GM21528 (cell line): ENCODE data around the gene QRFP.
"Not testable (repeated sequence)": the region's sequence is repeated elsewhere in the genome, so short reads cannot be mapped to it uniquely, and the experiment has no call there.

ENCODE experiments used
- ATAC-seq: cut with Tn5 transposase; IDR thresholded peaks from one replicate; pipeline ENCODE4 v1.9.1; 2021; ENCODE audit warnings: mild to moderate bottlenecking, moderate library complexity; ENCODE audit not compliant: unreplicated experiment, low FRiP score

The QRFP gene

DNA sequence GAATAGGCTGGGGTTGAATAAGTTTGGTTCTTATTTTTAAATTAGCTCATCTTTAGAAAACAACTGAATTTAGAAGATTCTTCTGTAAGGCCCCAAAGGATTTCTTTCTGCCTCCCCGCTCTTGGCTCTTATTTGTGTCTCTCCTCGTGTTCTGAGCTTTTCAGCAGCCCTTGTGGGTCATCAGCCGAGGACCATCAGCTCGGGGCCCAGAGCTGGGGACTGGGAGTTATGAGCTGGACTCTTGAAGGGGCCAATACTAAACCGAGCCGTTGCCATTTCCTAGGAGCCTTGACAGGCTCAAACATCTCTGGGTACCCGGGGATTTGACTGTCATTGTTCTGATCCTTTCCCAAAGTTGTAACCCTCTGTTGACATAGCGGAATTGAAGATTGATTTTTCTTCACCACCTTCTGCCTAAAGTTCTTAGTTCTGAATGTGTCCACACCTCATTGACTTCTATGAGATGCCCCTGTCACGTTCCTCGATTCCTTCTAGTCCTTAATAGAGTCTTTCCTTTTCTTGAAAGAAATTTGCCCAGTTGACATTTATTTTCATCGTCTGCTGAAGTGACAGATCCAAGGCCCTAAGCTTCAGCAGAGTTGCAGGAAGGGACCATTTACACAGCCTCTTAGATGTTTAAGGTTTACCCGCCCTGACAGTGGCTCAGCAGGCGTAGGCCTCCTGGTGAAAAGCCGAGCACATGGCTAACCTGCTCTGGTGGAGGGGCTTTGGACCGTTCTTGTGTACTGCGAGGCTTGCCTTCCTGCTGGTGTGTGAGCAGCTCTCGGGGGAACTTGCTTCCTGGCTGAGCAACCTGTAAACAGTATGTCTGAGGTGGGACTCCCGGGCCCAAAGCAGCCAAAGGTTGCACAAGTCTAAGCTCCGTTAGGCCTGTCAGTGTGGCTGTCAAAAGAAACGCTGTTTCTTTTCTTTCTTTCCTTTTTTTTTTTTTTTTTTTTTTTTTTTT, 37.6 kb downstream of the QRFP start:
- ATAC-seq = no peak

DNA sequence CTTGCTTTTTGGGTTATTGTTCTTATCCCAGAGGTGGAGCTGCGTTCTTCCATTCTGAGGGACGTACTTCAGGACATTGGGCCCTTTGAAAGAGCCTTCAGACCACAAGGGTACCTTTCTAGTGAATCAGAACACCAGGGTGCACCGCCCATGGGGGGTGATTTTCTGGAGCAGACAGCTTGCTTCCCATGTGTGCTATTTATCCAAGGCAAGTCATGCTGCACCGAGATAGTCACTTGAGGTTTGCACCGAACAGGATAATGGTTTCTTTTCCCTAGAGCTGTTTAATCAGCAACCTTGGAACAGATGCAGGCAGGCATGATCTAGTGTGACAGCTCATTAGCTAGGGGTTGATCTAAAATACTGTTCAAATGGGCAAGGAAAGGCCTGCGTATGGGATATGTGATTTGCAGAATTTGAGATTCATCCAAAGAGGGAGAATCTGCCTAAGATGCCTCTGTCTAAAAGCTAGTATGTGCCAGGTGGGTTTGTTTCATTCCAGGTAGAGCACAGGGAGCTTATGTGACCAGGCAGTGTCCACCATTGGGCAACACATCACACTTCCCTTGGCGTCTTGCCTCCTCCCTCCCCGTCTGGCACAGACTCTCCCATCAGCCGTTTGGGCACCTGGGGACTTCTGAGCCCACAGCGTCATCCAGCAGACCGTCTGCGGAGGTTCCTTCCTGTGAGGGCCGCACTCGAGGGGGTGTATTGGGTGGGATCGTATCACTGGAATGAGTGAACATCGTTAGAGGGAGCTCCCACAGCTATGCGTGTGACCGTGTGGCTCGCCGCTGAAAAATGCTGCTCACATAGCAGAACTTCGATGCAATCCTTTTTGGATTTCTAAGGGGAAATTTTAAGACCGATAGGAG, 38.5 kb downstream of the QRFP start:
- no peak for ATAC-seq

DNA sequence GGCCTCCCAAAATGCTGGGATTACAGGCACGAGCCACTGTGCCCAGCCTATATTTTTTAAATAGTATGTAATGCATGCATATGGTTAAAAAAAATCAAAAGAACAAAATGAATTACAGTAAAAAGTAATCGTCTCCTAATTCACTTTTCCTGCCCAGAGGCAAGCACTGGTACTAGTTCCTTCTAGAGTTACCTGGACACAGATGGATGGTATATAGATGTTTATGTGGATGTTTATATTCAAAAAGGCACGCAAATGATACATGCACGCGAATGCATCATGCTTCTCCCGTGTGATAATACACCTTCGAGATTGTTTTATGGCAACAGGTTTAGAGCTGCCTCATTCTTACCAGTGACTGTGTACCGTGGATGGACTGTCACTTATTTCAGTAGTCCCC, 40.1 kb downstream of the QRFP start:
- no peak for ATAC-seq

DNA sequence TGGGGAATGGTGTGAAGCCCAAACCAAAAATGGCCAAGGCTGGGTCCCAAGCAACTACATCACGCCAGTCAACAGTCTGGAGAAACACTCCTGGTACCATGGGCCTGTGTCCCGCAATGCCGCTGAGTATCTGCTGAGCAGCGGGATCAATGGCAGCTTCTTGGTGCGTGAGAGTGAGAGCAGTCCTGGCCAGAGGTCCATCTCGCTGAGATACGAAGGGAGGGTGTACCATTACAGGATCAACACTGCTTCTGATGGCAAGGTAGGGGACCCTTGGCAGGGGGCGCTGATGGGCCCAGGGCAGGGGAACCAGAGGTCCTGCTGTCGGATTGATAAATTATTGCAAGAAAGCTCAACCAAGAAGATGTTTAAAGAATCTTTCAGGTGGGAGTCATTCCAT, 41.8 kb downstream of the QRFP start:
- ATAC-seq = no peak

DNA sequence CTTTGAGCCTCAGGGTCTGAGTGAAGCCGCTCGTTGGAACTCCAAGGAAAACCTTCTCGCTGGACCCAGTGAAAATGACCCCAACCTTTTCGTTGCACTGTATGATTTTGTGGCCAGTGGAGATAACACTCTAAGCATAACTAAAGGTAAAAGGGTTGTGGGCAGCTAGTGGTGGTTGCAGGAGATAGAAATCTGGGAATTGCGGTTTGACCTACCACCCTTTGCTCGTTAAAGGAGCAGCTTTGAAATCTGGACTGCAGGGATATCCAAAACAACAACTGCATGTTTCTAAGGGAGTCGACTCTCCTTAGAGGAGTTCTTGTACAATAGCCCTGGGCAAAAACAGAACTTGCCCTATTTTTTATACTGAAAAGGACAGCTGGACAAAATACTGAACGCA, 42.5 kb downstream of the QRFP start:
- no peak for ATAC-seq

DNA sequence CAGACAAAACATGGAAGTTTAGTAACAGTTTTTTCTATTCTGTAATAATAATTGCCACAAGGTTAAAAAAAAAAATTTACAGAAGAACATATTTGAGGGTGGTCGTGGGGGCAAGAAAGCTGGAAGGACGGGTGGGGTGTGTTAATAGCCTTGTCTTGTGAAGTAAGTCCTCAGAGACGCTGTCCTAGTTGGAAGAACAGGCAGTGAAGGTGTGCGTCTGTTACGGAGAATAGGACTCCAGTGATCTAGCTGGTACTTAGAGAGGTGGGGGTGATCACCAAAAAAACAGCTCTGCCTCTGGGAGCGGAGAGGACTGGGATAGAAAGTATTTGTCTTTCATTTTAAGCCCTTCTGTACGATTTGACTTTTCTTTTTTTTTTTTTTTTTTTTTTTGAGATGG, 43.8 kb downstream of the QRFP start:
- ATAC-seq = no peak

DNA sequence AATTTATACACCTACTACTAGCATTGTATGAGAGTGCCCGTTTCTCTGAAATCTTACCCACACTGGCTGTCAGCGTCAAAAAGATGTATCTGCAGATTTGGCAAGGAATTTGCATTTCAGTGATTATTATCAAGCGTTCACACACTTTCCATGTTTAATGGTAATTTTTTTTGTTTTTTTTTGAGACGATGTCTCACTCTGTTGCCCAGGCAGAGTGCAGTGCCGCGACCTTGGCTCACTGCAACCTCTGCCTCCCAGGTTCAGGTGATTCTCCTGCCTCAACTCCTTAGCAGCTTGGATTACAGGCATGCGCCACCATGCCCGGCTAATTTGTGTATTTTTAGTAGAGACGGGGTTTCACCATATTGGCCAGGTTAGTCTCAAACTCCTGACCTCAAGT, 47.3 kb downstream of the QRFP start:
- ATAC-seq = no peak

DNA sequence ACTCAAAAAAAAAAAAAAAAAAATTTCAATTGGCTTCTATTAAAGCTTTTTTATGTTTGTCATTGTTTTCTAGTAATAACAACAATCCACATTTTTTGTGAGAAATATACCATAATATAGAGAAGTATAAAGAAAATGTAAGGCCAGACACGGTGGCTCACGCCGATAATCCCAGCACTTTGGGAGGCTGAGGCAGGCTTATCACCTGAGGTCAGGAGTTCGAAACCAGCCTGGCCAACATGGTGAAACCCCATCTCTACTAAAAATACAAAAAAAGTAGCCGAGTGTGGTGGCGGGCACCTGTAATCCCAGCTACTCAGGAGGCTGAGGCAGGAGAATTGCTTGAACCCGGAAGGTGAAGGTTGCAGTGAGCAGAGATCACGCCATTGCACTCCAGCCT, 48.1 kb downstream of the QRFP start:
- ATAC-seq = not testable (repeated sequence)

DNA sequence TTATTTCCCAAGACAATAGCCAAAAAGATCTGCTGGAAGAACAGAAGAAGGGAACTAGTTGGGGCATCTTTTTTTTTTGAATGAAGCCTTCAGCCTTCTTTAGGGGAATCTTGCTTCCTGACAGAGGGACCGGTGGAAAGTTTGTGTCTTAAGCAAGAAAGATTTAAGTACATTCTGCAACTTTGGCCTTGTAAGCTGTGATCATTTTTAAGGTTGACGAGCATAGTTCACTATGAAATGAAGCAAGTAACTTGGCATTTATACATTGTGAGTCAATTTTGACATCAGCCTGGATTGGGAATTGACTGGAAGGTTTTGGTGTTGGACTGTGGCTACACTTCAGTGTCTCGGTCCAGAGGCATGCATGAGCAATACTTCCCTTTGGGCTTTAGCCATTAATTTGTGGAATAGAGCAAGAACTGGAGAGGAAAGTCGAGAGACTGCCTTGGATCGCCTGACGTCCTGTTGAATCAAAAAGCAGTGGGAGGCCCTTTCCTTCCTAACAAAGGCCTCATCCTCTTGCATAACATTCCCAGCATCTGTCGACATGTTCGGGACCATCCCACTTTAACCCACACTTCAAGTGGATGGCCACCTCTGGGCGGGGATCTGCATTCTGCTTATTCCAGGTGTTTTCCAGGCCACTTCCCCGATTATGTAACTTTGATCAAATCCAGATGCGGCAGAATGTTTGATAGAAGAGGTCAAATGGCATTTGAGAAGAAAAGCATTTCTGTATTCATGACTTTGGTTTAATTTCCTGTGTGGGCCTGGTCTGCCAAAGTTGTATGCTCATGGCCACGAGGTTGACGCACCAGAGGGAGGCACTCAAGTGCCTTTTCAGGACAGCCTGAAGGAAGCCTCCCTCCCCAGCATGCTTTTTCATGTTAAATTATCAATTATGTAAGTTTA, 49.0 kb downstream of the QRFP start:
- no peak for ATAC-seq

DNA sequence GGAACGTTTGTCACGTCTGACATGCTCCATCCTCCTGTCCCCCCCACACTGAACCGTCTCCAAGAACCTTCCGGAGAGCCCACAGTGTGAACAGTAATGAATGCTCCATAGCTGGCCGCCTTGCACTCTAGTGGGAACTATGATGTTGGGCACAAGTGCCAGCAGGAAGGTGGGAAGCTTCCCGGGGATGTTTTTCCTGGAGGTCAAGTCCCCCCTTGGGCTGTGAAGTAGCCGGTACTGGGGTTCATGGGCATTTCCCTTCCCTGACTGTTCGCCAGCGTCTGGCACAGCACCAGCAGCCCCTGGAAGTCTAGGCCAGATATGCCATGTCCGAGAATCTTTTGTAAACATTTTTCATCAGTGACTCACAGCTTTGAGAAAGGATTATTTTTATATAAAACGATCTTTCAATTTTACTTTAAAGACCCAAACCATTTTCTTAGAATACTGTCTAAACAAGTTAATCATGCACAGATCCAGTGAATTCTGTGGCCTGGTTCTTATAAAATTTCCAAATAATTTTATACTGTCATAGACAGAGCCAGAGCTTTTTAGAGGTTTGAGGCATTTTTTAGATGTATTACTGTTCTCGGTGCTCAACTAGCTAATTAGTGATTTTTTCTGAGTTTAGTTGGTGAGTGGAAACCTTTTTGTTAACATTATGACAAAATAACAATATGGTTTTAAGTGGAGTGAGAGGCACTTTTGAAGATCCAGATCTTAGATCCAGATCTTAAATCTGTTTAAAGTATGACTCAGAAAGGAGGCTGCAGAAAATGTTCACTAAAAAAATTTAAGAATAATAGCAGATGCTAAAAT, 49.9 kb downstream of the QRFP start:
- ATAC-seq = no peak

DNA sequence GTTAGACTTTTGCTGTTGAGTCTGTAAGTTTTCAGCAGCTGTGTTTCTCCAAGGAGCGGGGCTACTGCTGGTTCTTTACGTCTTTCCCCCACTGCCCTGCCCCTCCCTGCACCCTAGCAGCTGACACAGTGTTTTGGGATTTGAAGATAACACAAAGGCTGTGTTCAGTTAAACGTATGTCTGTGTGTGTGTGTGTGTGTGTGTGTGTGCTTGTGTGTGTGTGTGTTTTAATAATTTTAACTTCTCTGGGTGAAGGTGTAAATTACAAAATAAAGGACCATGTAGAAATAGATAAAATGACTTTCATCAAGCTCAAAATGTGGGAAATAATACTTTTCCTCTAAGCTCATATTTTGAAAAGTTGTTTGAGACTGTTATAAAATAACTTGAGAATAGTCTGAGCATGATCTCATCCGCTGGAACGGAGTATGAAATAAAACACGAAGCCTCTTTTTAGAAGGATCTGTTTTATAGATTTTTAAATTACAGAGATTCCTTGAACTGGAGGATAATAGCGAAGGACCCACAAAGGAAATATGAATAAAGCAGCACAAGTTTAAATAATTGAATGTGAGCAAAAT, 50.6 kb downstream of the QRFP start:
- no peak for ATAC-seq

DNA sequence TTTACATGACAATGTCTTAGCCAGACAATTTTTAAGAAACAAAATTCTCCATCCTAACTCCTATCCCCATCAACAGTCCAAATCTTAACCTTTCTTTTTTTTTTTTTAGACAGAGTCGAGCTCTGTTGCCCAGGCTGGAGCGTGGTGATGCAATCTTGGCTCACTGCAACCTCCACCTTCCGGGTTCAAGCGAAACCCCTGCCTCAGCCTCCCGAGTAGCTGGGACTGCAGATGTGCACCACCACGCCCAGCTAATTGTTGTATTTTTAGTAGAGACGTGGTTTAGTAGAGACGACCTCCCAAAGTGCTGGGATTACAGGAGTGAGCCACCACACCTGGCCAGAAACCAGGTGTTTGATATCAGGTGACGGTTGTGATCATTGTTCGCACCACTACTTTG, 51.4 kb downstream of the QRFP start:
- no peak for ATAC-seq

DNA sequence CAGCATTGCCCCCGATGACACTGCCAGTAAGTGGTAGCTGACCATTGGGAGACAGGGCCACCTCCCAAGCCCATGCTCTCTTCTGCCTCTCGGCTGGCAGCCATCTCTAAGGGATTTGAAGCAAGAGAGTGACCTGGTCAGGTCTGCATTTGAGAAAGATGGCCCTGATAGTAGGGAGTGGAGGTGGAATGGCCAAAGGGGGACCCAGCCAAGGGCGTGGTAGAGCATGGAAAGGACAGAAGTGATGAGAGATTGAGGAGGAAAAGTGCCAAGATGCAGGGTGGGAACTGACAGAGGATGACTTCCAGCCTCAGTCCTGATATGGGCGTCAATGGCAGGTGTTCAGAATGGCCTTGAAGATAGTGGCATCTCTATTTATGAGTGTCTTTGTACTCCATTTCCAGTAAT, 52.6 kb downstream of the QRFP start:
- ATAC-seq = no peak

DNA sequence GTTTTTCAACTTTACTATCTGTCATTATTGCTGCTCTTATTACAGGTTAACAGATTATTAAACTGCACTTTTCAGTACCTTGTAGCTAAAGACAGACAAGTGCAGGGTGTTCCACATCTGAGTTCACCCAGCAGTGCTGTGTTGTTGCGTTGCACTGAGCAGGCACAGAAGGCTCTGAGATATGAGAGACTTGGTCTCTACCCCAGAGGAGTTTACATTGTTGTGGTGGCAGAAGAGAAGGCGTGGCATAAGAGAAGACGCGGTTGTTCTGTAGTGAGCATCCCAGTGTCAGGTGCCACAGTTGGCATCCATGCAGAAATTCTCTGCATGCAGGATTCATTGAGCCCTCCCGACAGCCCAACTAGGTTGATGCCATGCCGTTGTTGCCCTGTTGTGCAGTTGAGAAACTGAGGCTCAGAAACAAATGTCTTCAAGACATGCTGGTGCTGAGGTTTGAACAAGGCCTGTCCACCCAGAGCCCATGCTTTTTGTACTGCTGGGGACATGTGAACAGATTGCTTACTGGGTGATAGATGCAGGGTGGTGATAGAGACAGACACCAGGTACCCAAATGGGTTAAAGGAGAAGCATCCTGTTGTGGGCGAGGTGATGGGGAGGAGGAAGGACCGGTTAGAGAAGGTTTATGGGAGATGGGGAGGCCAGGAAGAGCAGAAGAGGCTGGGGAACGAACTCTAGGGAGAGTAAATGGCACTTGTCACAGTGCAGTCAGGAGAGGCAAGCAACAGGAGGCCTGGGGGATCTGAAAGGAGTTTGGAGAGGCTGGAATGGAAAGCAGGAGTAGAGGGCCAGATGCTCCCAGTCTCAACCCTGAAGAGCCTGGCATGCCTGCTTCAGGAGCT, 53.3 kb downstream of the QRFP start:
- no peak for ATAC-seq
